Measurements from ENCODE around the gene CLCN6. TPM values are rescaled to one million over a fixed set of nuclear protein-coding genes. Genes with fewer than 3 reads are reported as not detected.

CLCN6 gene
- total and polyA plus RNA-seq, 2 of the 13 experiments (the other 11 are each of a cell fraction or from before 2014, with no cell fraction given): 14.9 to 19.3 TPM

DNA sequence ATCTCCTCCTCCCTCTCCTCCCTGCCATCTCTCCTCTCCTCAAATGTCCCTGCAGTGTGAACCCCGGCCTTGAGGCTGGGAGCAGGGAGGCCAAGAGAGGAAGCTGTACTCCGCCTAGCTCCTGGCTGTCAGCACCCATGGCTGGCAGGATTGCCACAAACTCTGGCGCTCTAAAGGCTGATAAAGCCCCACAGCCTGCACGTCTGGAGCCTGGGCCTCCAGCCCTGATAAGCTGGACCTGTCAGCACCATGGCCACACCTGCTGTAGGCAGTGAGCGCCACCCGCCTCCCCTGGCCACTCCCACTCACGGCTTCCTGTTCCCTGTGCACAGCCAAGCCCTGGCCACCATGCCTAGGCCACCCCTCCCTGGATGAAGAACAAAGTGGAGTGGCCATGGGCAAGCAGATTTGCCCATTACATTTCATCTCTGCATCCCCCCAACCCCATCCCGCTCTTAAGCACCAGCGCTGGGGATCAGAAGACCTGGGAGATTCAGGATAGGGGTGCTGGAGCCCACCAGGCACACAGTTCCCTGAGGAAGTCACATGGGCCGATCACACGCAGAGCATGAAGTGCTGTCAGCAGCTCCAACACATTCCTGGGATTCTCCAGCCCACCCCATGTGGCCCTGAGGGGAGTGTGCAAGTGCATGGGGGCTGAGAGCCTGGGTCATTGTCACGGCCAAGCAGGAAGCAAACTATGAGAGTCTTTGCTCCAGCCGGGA is 77.0 kb downstream of the CLCN6 start (continued):
- TF ChIP-seq, protein P1, sequence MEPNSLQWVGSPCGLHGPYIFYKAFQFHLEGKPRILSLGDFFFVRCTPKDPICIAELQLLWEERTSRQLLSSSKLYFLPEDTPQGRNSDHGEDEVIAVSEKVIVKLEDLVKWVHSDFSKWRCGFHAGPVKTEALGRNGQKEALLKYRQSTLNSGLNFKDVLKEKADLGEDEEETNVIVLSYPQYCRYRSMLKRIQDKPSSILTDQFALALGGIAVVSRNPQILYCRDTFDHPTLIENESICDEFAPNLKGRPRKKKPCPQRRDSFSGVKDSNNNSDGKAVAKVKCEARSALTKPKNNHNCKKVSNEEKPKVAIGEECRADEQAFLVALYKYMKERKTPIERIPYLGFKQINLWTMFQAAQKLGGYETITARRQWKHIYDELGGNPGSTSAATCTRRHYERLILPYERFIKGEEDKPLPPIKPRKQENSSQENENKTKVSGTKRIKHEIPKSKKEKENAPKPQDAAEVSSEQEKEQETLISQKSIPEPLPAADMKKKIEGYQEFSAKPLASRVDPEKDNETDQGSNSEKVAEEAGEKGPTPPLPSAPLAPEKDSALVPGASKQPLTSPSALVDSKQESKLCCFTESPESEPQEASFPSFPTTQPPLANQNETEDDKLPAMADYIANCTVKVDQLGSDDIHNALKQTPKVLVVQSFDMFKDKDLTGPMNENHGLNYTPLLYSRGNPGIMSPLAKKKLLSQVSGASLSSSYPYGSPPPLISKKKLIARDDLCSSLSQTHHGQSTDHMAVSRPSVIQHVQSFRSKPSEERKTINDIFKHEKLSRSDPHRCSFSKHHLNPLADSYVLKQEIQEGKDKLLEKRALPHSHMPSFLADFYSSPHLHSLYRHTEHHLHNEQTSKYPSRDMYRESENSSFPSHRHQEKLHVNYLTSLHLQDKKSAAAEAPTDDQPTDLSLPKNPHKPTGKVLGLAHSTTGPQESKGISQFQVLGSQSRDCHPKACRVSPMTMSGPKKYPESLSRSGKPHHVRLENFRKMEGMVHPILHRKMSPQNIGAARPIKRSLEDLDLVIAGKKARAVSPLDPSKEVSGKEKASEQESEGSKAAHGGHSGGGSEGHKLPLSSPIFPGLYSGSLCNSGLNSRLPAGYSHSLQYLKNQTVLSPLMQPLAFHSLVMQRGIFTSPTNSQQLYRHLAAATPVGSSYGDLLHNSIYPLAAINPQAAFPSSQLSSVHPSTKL (CRISPR knock-in tag; IDR thresholded peaks at IDR 0.05): 0 out of 2 replicates have a peak, but pooled peaks have one; percentile 4
- TF ChIP-seq ZFY (CRISPR knock-in tag; IDR thresholded peaks at IDR 0.05) (0 out of 2 replicates have a peak, but pooled peaks have one; percentile 18), ZNF263 (CRISPR knock-in tag; IDR thresholded peaks at IDR 0.05) (no peak), ZBTB38 (CRISPR knock-in tag; IDR thresholded peaks at IDR 0.05) (0 out of 2 replicates have a peak, but pooled peaks have one; percentile 21), GABPB1 (CRISPR knock-in tag; IDR thresholded peaks at IDR 0.05) (peak; percentile 40), TEAD3 (CRISPR knock-in tag; optimal IDR thresholded peaks at IDR 0.05; ENCODE audit: borderline replicate concordance) (peak; percentile 89), ZNF883 (CRISPR knock-in tag; IDR thresholded peaks at IDR 0.05; ENCODE audit: not compliant biosample characterization) (no peak), ZNF670 (CRISPR knock-in tag; IDR thresholded peaks at IDR 0.05; ENCODE audit: borderline replicate concordance) (peak; percentile 40; the same call in 1 of the 2 replicates), TCF12 (IDR thresholded peaks at IDR 0.05) (no peak), TCF12 (CRISPR knock-in tag; IDR thresholded peaks at IDR 0.05) (no peak), ZNF274 (CRISPR knock-in tag; IDR thresholded peaks at IDR 0.05) (0 out of 2 replicates have a peak, but pooled peaks have one; percentile 32)
- TF ChIP-seq, protein P2, sequence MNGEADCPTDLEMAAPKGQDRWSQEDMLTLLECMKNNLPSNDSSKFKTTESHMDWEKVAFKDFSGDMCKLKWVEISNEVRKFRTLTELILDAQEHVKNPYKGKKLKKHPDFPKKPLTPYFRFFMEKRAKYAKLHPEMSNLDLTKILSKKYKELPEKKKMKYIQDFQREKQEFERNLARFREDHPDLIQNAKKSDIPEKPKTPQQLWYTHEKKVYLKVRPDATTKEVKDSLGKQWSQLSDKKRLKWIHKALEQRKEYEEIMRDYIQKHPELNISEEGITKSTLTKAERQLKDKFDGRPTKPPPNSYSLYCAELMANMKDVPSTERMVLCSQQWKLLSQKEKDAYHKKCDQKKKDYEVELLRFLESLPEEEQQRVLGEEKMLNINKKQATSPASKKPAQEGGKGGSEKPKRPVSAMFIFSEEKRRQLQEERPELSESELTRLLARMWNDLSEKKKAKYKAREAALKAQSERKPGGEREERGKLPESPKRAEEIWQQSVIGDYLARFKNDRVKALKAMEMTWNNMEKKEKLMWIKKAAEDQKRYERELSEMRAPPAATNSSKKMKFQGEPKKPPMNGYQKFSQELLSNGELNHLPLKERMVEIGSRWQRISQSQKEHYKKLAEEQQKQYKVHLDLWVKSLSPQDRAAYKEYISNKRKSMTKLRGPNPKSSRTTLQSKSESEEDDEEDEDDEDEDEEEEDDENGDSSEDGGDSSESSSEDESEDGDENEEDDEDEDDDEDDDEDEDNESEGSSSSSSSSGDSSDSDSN (CRISPR knock-in tag; IDR thresholded peaks at IDR 0.05): peak; percentile 35; the same call in 1 of the 2 replicates
- TF ChIP-seq, protein P3, sequence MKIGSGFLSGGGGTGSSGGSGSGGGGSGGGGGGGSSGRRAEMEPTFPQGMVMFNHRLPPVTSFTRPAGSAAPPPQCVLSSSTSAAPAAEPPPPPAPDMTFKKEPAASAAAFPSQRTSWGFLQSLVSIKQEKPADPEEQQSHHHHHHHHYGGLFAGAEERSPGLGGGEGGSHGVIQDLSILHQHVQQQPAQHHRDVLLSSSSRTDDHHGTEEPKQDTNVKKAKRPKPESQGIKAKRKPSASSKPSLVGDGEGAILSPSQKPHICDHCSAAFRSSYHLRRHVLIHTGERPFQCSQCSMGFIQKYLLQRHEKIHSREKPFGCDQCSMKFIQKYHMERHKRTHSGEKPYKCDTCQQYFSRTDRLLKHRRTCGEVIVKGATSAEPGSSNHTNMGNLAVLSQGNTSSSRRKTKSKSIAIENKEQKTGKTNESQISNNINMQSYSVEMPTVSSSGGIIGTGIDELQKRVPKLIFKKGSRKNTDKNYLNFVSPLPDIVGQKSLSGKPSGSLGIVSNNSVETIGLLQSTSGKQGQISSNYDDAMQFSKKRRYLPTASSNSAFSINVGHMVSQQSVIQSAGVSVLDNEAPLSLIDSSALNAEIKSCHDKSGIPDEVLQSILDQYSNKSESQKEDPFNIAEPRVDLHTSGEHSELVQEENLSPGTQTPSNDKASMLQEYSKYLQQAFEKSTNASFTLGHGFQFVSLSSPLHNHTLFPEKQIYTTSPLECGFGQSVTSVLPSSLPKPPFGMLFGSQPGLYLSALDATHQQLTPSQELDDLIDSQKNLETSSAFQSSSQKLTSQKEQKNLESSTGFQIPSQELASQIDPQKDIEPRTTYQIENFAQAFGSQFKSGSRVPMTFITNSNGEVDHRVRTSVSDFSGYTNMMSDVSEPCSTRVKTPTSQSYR (CRISPR knock-in tag; IDR thresholded peaks at IDR 0.05; ENCODE audit: borderline replicate concordance): no peak

Measured in HepG2 (cell line).